Measurements from ENCODE around the gene VEGFB. TPM values are rescaled to one million over a fixed set of nuclear protein-coding genes. Genes with fewer than 3 reads are reported as not detected.

VEGFB gene
- total RNA-seq: 31.6 and 40.1 TPM in 2 replicates

GRCh38 chr11:64233913-64234586, at the start of gene VEGFB:
Gene VEGFB, plus strand, starts transcription at chr11:64234584. Its CDS starts 250 bp downstream, at chr11:64234834.

GRCh38 chr11:64185693-64186491, 48.5 kb upstream of the VEGFB start, which contains the start of gene STIP1:
Gene STIP1, plus strand, starts transcription at chr11:64186171. Its CDS starts 91 bp downstream, at chr11:64186262.

GRCh38 chr11:64206457-64207255, 27.7 kb upstream of the VEGFB start, which contains the start of gene FERMT3:
Gene FERMT3, plus strand, starts transcription at chr11:64206721. Its CDS starts 644 bp downstream, at chr11:64207365.

GRCh38 chr11:64225608-64226506, 8.5 kb upstream of the VEGFB start, which contains the start of the genes NUDT22 and TRPT1:
Gene NUDT22, plus strand, starts transcription at chr11:64226274. Its CDS starts 379 bp downstream, at chr11:64226653.
Gene TRPT1, minus strand, starts transcription at chr11:64226186. Its CDS starts 326 bp downstream, at chr11:64225860.

GRCh38 chr11:64230171-64230984, 4.0 kb upstream of the VEGFB start, which contains the start of gene DNAJC4:
Gene DNAJC4, plus strand, starts transcription at chr11:64230548. Its CDS starts 307 bp downstream, at chr11:64230855.

GRCh38 chr11:64240435-64241240, 6.3 kb downstream of the VEGFB start, which contains the start of gene FKBP2:
Gene FKBP2, plus strand, starts transcription at chr11:64241095. Its CDS starts 1,293 bp downstream, at chr11:64242388.

GRCh38 chr11:64246871-64247728, 12.7 kb downstream of the VEGFB start, which contains the start of gene PPP1R14B:
Gene PPP1R14B, minus strand, starts transcription at chr11:64246943. Its CDS starts 270 bp downstream, at chr11:64246673.

GRCh38 chr11:64251016-64251752, 16.8 kb downstream of the VEGFB start, which contains the start of gene PLCB3:
Gene PLCB3, plus strand, starts transcription at chr11:64251530. Its CDS starts 120 bp downstream, at chr11:64251650.

GRCh38 chr11:64284048-64284961, 49.9 kb downstream of the VEGFB start, which contains the start of gene BAD:
Gene BAD, minus strand, starts transcription at chr11:64284665. Its CDS starts 297 bp downstream, at chr11:64284368.

GRCh38 chr11:64284962-64285884, 50.8 kb downstream of the VEGFB start, which contains the start of gene GPR137:
Gene GPR137, plus strand, starts transcription at chr11:64285848. Its CDS starts 677 bp downstream, at chr11:64286525.

Other genes with a start within 250 kb of the VEGFB start
- gene OTUB1, start 248.1 kb upstream of the VEGFB start, total RNA-seq: 103 and 106 TPM in 2 replicates
- gene FLRT1, start 198.7 kb upstream of the VEGFB start, total RNA-seq: not detected in 2 replicates
- gene MACROD1, start 68.5 kb upstream of the VEGFB start, total RNA-seq: 10.5 and 17.9 TPM in 2 replicates
- 223 and 239 TPM in 2 replicates for gene STIP1, start 48.4 kb upstream of the VEGFB start, total RNA-seq
- gene FERMT3, start 27.9 kb upstream of the VEGFB start, total RNA-seq: 59.4 and 69.7 TPM in 2 replicates
- gene TRPT1, start 8.4 kb upstream of the VEGFB start, total RNA-seq: 30.1 and 30.4 TPM in 2 replicates
- 58.7 and 61.6 TPM in 2 replicates for gene NUDT22, start 8.3 kb upstream of the VEGFB start, total RNA-seq
- 6.5 and 9.0 TPM in 2 replicates for gene DNAJC4, start 4.0 kb upstream of the VEGFB start, total RNA-seq
- 65.9 and 69.2 TPM in 2 replicates for gene FKBP2, start 6.5 kb downstream of the VEGFB start, total RNA-seq
- 432 and 445 TPM in 2 replicates for gene PPP1R14B, start 12.4 kb downstream of the VEGFB start, total RNA-seq
- 61.3 and 67.5 TPM in 2 replicates for gene PLCB3, start 16.9 kb downstream of the VEGFB start, total RNA-seq
- 95.7 and 96.5 TPM in 2 replicates for gene BAD, start 50.1 kb downstream of the VEGFB start, total RNA-seq
- 22.8 and 27.8 TPM in 2 replicates for gene GPR137, start 51.3 kb downstream of the VEGFB start, total RNA-seq
- not detected in 2 replicates for gene KCNK4, start 56.7 kb downstream of the VEGFB start, total RNA-seq
- gene CATSPERZ, start 65.8 kb downstream of the VEGFB start, total RNA-seq: 0.15 TPM in 1 of 2 replicates, not detected in the other
- gene ESRRA, start 70.9 kb downstream of the VEGFB start, total RNA-seq: 32.8 and 35.2 TPM in 2 replicates
- gene TRMT112, start 83.0 kb downstream of the VEGFB start, total RNA-seq: 410 and 421 TPM in 2 replicates
- gene PRDX5, start 83.5 kb downstream of the VEGFB start, total RNA-seq: 302 and 324 TPM in 2 replicates
- 2.9 and 3.5 TPM in 2 replicates for gene CCDC88B, start 105.6 kb downstream of the VEGFB start, total RNA-seq
- gene RPS6KA4, start 124.6 kb downstream of the VEGFB start, total RNA-seq: 67.4 and 68.5 TPM in 2 replicates

All from mammary microvascular endothelial cell (primary cell).